ENCODE data around the gene LHX4. TPM values are rescaled to one million over a fixed set of nuclear protein-coding genes. Genes with fewer than 3 reads are reported as not detected.
"Not testable (repeated sequence)": the region's sequence is repeated elsewhere in the genome, so short reads cannot be mapped to it uniquely, and the experiment has no call there.

The LHX4 gene
- total RNA-seq, 1 donor from 2014 or later: not detected

- intact Hi-C loops (cut with micrococcal nuclease): no loop called here
Observed at GRCh38 chr1:180196436-180197003, 33.5 kb upstream of the LHX4 start.

GRCh38 chr1:180197231-180197630, 32.8 kb upstream of the LHX4 start:
- intact Hi-C loops (cut with micrococcal nuclease): no loop called here

- intact Hi-C loops (cut with micrococcal nuclease): no loop called here
Observed at GRCh38 chr1:180198196-180198595, 31.9 kb upstream of the LHX4 start.

GRCh38 chr1:180198611-180199010, 31.5 kb upstream of the LHX4 start:
- intact Hi-C loops (cut with micrococcal nuclease): no loop called here

DNA sequence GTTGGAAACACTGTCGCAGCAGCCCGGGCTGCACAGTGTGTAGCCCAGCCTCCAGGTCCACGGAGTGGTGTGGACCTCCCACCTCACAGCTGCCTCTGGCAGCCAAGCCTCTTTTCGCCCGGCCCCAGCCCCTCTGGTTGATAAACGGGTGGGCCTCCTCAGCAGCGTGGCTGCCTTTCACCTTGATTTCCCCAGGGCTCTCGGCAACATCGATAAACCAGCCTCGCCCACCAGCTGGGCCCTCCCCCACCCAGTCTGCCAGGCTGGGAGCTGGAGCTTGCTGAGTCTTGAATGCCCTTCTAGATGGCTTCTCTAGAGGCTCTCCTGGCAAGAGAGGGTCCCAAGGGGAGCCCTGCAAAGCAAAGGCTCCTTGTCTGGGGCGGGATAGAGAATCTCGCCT, 31.0 kb upstream of the LHX4 start:
- intact Hi-C loops (cut with micrococcal nuclease): no loop called here

DNA sequence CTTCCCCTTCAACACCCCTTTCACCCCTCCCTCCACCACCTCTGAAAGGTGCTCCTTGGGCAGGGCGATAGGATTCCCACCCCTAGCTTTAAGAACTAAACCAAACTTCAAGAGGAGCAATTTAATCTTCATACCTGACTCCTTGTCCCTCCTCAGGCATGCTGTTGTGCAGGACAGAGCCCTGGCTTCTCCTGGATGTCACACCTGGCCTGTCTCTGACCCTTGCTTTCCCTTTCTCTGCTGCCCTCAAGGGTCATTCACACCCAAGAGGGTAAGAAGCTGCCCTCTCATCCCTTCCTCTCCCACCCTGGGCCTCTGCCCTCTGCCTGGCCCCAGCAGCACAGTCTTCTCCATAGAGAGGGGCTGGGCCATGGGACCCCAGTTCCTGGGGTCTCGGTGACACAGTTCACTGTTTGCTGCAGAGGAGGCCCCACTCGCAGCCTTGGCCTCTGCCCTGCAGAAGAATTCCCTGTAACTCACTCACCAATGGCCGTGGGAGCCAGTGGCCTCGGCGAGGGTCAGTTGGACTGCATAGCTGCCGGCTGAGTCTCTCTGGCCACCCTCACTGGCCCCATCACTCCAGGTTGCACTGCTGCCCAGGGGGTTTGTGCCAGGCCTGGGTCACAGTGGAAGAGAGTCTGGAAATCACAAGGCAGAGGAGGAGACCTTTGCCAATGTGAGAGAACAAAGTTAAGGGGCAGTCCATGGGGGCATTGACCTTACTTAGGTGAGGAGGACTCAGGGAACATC, 28.4 kb upstream of the LHX4 start:
- intact Hi-C loops (cut with micrococcal nuclease): no loop called here

- intact Hi-C loops (cut with micrococcal nuclease): not testable (repeated sequence)
Observed at GRCh38 chr1:180202588-180202987, 27.5 kb upstream of the LHX4 start.

DNA sequence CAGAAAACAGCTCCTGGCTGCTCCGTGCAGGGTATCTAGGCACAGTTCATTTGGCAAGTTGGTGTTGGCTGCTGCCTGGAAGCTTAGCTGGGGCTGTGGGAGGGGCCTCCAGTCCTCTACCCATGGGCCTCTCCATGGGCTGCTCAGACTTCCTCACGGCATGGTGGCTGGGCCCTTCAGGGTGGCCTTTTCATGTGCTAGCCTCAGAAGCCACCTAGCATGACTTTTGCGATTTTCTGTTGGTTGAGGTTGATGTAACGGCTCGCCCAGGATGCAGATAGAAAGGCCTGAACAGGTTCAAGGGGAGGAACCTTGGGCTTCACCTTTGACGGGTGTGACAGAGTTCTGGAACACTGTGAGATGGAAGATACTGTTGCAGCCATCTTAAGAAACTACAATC, 25.8 kb upstream of the LHX4 start:
- intact Hi-C loops (cut with micrococcal nuclease): no loop called here

DNA sequence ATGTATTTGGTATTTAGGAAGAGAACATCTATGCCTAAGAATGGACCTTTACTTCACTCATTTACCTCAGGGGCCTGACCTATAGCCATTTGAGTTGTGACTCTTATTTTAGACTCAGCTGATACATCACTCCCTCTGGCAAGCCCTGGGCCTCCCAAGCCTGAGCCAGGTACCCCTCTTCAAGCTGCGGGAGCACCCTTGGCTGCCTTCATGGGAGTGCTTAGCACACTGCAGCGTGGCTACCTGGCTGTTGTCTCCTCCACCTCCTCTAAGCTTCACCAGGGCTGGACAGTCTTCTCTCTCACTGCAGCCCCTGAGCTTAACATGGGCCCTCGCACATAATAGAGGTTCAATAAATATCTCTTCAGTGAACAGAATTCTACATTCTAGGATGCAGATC, 23.5 kb upstream of the LHX4 start:
- intact Hi-C loops (cut with micrococcal nuclease): no loop called here

DNA sequence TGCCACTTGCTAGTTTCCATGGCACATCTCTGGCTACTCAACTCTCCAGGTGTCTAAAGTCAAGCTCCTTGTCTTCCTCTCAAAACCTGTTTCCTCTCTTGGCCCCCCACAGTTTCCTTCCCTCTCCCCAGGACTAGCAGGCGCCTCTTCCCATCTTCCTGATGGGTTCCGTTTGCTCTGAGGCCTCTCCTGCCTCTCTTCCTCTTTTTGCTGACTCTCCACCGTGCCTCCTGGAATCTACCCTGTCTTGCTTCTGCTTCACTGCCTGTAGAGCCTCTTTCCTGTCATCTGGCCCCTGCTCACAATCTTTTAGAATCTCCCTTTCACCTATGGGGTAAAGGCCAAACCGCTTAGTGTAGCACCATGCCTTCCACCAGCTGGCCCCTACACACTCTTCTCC, 21.8 kb upstream of the LHX4 start:
- intact Hi-C loops (cut with micrococcal nuclease): no loop called here

DNA sequence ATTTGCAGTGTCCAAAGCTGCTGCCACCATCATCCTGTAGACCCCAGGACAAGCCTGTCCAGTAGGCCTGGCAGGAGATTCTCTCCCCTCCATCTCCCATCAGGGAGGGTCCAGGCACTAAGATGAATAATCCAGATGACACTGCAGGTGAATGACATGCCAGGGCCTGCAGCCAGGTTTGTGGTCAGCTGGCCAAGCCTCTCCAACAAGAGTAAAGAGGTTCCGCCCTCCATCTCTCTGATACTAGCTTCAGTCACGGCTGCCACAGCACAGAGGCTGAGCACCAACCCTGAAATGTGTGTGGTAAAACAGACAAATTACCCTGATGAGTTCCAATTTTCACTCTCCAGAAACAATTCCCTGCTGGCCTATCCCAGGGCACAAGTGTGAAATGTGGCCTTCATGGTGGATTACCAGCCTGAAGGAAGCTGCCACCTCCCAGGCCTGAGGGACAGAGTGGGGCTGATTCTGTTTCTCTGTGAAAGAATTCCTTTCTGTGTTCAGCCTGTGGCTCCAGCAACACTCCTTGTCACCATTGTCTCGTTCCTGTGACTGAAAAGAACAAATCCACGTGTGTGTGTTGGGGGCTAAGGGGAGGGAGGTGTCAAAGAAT, 19.9 kb upstream of the LHX4 start:
- intact Hi-C loops (cut with micrococcal nuclease): no loop called here

DNA sequence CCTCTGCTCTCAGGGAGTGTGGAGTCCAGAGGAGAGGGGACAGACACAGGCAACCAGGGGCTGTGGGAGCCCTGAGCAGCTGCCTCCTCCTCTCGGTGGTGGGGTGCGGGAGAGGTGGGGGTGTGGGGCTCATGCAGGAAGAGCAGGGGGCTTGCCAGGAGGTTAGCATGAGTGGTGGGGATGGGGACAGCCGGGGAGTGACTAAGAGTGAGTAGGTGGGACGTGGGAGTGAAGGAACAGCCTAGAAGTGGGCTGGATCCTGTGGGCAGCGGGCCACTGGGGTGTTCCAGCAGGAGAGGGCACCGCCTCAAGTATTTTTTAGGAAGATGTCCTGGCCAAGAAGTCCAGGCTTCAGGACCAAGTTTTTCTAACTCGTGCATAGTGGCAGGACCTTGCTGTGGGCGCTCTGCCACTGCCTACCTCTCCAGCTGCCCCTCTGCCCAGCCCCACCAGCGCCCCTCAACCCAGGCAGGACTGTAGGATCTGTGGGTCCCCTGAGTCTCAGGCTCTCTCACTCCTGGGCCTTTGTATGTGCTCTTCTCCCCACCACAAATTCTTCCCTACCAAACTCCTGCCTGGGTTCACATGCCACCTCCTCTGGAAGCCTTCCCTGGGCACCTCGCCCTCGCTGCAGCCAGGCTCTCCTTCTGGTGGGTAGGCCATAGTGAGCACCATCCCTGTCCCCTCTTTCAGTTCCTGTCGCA, 18.8 kb upstream of the LHX4 start:
- intact Hi-C loops (cut with micrococcal nuclease): no loop called here

DNA sequence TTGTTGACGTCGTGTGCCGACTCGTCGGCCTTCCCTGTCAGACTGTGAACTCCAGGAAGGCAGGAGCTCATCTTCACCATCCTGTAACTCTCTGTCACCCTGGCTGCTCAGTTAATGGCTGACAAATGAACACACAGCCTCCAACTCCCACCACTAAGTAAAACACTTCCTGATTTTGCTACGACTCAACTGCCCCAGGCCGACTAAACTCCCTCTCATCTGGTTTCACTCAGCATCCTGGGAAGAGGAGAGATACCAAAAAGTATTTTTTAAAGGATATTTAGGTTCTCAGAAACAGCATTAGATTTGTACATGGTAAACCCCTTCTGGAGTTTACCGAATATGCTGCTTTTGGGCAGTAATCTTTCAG, 18.2 kb upstream of the LHX4 start:
- intact Hi-C loops (cut with micrococcal nuclease): loop anchor here (2.0 kb wide), 1 partner anchor 17 kb away; no protein-coding TSS in a partner anchor

DNA sequence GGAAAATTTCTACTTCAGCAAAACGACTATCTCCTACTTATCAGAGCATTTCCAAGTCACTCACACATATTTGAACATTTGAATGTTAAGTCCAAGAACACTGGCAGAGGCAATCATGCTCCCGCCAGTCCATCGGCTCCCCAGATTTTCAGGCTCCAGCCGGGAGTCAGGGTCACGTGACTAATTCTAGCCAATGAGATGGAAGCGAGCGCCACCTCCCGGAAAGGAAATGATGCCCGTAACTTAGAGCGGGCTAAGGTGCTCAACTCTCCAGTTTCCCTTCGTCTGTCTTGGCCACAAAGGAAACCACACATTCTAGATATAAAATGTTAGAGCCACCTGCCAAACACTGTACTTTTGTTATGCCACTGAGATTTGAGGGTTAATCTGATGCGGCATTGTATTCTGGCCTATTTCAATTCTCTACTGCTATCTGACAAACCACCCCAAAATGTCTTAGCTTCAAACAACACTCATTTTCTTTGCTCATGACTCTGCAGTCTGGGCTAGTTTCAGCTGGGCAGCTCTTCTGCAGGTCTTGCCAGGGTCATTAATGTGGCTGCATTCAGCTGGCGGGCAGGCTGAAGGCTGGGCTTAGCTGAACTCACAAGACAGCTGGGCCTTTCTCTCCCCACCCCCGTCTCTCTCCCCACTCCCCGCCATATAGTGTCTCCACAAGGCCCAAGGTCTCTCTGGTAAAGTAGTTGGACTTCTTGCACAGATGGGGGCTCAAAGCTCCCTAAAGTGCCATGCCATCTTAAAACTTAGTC, 16.5 kb upstream of the LHX4 start:
- intact Hi-C loops (cut with micrococcal nuclease): loop anchor here (1.0 to 2.0 kb wide), 2 partner anchors 15 to 34 kb away; no protein-coding TSS in a partner anchor

GRCh38 chr1:180215856-180216625, 14.0 kb upstream of the LHX4 start:
- intact Hi-C loops (cut with micrococcal nuclease): no loop called here

DNA sequence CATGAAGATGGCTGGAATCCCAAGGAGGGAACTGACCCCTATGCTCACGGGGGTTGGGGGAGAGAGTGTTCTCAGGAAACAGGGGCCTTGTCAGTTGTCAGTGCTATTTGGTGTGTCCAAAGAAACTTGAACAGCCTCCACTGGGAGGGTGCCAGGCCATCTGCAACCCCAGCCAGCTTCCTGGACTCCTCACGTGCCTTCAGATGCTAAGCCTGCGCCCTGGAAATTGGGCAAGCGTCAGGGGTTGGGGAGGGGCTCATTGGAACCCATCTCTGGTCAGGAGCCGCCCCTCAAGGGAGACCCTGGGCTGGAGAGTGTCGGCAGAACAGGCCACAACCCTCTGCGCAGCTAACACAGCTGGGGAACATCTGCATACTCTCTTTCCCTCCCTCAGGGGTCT, 13.1 kb upstream of the LHX4 start:
- intact Hi-C loops (cut with micrococcal nuclease): no loop called here

DNA sequence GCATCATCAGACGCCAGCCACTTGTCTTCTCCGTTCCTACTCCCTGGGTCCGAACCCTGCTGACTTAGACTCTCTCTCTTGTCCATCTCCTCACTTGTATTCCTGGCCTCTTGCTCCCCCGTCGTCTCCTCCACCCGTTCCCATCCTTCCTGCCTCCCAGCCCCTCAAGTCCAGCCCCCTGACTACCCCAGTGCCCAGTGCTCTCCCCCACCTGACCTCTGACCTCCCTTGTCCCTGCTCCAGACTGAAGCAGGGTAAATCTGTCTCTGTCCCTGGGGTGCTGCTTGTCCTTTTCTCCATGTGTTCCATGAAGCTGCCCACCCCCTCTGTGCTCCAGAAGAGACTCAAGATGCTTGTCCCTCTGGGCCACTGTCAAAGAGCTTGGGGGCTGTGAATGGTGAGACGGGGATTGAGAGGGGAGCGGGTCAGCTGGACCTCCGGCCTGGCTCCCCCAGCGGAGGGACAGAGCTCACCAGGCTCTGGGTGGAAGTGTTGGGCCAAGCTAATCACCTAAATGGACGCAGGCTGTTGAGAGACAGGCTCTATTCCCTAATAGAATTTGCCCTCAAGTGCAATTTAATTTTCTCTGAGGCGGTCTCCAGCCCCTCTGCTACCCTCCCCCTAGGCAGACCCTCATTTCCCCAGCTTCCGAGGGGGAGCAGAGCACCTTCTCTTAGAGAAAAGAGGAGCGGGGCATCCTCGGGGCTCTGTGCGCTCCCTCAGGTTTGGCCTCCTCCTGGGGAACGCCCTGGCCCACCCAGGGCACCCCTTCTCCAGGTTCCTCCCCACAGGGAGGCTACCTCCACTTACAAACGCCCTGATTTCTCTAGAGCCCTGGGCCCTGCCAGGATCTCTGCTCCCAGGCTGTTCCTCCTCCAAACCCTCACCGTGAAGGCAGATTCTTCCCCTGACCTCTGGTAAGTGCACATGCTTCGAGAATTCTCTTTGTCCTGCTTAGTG, 11.0 kb upstream of the LHX4 start:
- intact Hi-C loops (cut with micrococcal nuclease): no loop called here

DNA sequence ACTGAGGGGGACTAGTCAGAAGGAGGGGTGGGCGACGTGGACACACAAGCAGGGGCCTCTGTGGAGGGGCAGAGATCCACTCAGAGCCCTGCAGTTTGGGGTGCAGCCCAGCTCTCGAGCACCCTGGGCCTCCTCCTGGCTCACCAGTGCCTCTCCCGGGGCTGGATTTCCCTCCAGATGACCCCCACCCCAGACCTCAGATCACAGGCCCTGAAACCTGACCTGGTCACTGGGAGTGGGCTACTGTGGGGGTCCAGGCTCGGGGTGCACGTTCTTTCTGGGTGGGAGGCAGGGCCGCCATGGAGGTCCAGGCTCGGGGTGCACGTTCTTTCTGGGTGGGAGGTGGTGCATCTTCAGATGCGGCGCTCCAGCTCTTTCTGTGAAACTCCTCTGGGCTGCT, 10.3 kb upstream of the LHX4 start:
- intact Hi-C loops (cut with micrococcal nuclease): no loop called here

DNA sequence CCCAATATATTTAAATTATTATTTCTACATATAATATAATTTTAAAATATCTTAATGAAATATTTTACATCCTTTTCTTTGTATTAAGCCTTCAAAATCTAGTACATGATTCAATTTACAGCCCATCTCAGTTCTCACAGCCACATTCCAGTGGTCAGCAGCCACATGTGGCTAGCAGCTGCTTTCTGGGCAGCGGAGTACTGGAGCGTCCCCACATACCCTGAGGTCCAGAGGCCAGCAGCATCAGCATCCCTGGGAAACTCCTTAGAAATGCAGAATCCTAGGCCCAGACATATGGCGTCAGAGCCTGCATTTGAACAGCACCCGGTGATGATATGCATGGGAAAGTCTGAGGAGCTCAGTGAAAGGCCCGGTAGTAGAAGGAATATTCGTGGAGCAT, 8.6 kb upstream of the LHX4 start:
- intact Hi-C loops (cut with micrococcal nuclease): no loop called here

GRCh38 chr1:180224902-180225301, 5.2 kb upstream of the LHX4 start:
- intact Hi-C loops (cut with micrococcal nuclease): no loop called here
